Activated CD8-positive, alpha-beta memory T cell treated with anti-CD3 and anti-CD28 coated beads, Interleukin-2, amount 50 U/mL, for 24 hours (primary cell): ENCODE data around the gene RANBP9.

Experiments used
- DNase-seq: peaks from one replicate; pipeline ENCODE4 v3.0.0-alpha.2; 2020; ENCODE audit errors: extremely low read depth

The RANBP9 gene

GRCh38 chr6:13710552-13711323 lies 897 bp downstream of the RANBP9 start:
- DNase-seq: no peak

GRCh38 chr6:13709689-13710551 lies 1.7 kb downstream of the RANBP9 start:
- no peak for DNase-seq

- no peak for DNase-seq
Observed at GRCh38 chr6:13708736-13709135, 2.9 kb downstream of the RANBP9 start.

- DNase-seq: no peak
Observed at GRCh38 chr6:13703496-13703895, 8.1 kb downstream of the RANBP9 start.

GRCh38 chr6:13702809-13703302 lies 8.8 kb downstream of the RANBP9 start:
- no peak for DNase-seq

GRCh38 chr6:13700232-13700631 lies 11.4 kb downstream of the RANBP9 start:
- DNase-seq: no peak

- no peak for DNase-seq
Observed at GRCh38 chr6:13698715-13699114, 12.9 kb downstream of the RANBP9 start.

GRCh38 chr6:13697857-13698256 lies 13.8 kb downstream of the RANBP9 start:
- no peak for DNase-seq

- DNase-seq: no peak
Observed at GRCh38 chr6:13696226-13696625, 15.4 kb downstream of the RANBP9 start.

- no peak for DNase-seq
Observed at GRCh38 chr6:13695252-13695651, 16.4 kb downstream of the RANBP9 start.

- no peak for DNase-seq
Observed at GRCh38 chr6:13694562-13694961, 17.1 kb downstream of the RANBP9 start.

- no peak for DNase-seq
Observed at GRCh38 chr6:13689511-13690256, 22.0 kb downstream of the RANBP9 start.

- DNase-seq: no peak
Observed at GRCh38 chr6:13688692-13689196, 22.9 kb downstream of the RANBP9 start.

GRCh38 chr6:13687917-13688351 lies 23.7 kb downstream of the RANBP9 start:
- no peak for DNase-seq

GRCh38 chr6:13684855-13685254 lies 26.8 kb downstream of the RANBP9 start:
- DNase-seq: no peak

- DNase-seq: no peak
Observed at GRCh38 chr6:13683038-13683437, 28.6 kb downstream of the RANBP9 start.

GRCh38 chr6:13682346-13682745 lies 29.3 kb downstream of the RANBP9 start:
- no peak for DNase-seq

- DNase-seq: no peak
Observed at GRCh38 chr6:13681305-13682061, 30.2 kb downstream of the RANBP9 start.

GRCh38 chr6:13680448-13680968 lies 31.1 kb downstream of the RANBP9 start:
- no peak for DNase-seq

- DNase-seq: no peak
Observed at GRCh38 chr6:13679996-13680395, 31.6 kb downstream of the RANBP9 start.
